A549 (cell line): ENCODE data around the gene PNPO.

Source experiments
- CTCF ChIP-seq: fragments of >200 bp; sonication (Bioruptor Twin); formaldehyde crosslinking; IDR thresholded peaks from 3 replicates; pipeline ENCODE4 v1.5.1; 2016
- EP300 ChIP-seq, 2 experiments: fragments of >200 bp; sonication (Bioruptor Twin); formaldehyde crosslinking; IDR thresholded peaks; 2 replicates in 1 of 2; 3 replicates in 1 of 2; pipeline ENCODE4 v1.6.1; 2016 to 2017

GRCh38 chr17:47942096-47942510 lies 732 bp downstream of the PNPO start:
- TF ChIP-seq CTCF (no peak), EP300 (IDR thresholded peaks at IDR 0.05) (no peak)
